ENCODE data around the gene SLC39A9. TPM values are rescaled to one million over a fixed set of nuclear protein-coding genes. Genes with fewer than 3 reads are reported as not detected.

The SLC39A9 gene, protein sequence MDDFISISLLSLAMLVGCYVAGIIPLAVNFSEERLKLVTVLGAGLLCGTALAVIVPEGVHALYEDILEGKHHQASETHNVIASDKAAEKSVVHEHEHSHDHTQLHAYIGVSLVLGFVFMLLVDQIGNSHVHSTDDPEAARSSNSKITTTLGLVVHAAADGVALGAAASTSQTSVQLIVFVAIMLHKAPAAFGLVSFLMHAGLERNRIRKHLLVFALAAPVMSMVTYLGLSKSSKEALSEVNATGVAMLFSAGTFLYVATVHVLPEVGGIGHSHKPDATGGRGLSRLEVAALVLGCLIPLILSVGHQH
- 34.5 to 46.9 TPM (median 38.2 TPM) in 5 replicates for total RNA-seq (2022; extraction: Qiagen RNA extraction; ENCODE audit: low read depth)

DNA sequence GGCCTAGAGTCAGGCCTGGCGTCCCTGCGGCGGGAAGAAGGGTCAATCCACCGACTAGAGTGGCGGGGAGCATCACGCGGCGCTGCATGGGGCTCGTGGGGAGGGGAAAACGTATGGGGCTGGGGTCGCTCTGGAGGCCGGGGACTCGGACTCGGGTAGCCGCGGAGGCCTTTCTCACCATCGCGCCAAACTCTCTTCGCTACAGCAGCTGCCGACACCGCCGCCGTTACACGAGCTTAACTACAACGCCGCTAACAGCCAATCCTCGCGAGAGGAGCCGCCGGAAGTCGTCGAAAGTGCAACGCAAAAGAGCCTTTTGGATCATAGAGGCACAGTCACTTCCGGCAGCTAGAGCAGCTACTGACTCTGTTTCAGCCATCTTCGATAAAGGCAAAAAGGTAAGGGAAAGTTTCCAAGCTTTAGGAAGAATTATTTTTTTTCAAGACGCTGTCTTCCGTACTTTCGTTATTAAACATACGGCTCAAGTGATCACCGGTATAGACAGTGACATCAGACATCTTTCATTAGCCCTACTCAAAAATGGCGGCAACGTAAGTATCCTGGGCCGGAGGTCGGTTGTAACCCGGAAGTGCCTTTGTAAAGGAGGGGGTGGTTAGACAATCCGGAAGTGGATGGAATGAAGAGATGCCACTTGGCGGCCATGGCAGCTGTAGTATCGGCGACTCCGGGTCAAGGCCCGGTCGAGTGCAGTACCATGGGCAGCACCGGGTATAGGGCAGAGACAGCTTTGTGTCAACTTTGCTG, at the start of gene SLC39A9, which contains the start of gene ERH:
Gene SLC39A9, plus strand, starts transcription at position 640 of the 765 bp plus-strand sequence. CDS start 678 bp downstream, outside the sequence.
Gene ERH, minus strand, starts transcription at position 247 of the 765 bp plus-strand sequence. Its CDS starts 66 bp downstream, at position 181.

DNA sequence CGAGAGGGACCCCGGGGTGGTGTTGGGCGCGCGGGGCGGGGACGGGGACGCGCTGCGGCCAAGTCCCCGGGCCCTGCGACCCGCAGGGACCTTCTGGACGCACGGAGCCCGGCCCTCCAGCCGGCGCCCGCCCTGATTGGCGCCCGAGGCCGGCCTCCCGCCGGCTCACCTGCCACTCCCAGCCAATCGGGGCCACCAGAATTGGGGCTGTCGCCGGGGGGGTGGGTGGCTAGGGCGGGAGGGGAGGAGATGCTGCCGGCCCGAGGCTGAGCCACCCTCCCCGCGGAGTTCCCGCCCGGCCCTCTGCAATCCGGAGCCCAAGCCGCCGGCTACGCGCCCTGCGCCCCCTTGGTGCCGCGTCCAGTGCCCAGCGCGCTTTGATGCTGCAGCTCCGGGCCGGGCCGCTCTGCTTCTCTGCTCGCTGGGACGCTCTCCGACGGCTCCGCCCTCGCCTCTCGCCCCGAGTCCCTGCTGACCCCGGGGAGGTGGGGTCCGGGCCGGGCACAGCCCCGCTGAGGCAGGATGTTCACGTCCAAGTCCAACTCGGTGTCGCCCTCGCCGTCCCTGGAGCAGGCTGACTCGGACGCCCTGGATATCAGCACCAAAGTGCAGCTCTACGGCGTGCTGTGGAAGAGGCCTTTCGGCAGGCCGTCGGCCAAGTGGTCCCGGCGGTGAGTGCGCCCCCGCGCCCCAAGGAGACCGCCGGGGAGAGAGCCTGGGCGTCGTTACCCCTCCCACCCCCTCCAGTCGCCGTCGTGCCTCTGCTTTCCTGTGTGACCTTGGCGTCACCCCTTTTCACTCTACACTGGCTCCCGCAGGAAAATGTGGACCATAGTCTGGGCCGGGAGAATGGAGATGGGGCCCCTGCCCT, 86.2 kb downstream of the SLC39A9 start, which contains the start of gene PLEKHD1:
Gene PLEKHD1, plus strand, starts transcription at position 285 of the 871 bp plus-strand sequence. Its CDS starts 238 bp downstream, at position 523.

Other genes starting within 250 kb of the SLC39A9 start
- gene DCAF5, start 245.6 kb upstream of the SLC39A9 start, total RNA-seq (2022; extraction: Qiagen RNA extraction; ENCODE audit: low read depth), result 13.5 to 19.0 TPM (median 17.6 TPM) in 5 replicates
- gene EXD2, start 207.2 kb upstream of the SLC39A9 start, total RNA-seq (2022; extraction: Qiagen RNA extraction; ENCODE audit: low read depth), result 12.4 to 15.0 TPM (median 12.8 TPM) in 5 replicates
- gene GALNT16, start 138.5 kb upstream of the SLC39A9 start, total RNA-seq (2022; extraction: Qiagen RNA extraction; ENCODE audit: low read depth), result 1.9 to 4.0 TPM (median 3.3 TPM) in 5 replicates
- 263 to 424 TPM (median 335 TPM) in 5 replicates for gene ERH, start 393 bp upstream of the SLC39A9 start, total RNA-seq (2022; extraction: Qiagen RNA extraction; ENCODE audit: low read depth)
- 0.05 TPM in 2 of 5 replicates, not detected in the others for gene PLEKHD1, start 86.0 kb downstream of the SLC39A9 start, total RNA-seq (2022; extraction: Qiagen RNA extraction; ENCODE audit: low read depth)
- gene CCDC177, start 176.2 kb downstream of the SLC39A9 start, total RNA-seq (2022; extraction: Qiagen RNA extraction; ENCODE audit: low read depth), result 0.05 to 0.06 TPM in 2 of 5 replicates, not detected in the others
- gene SUSD6, start 212.9 kb downstream of the SLC39A9 start, total RNA-seq (2022; extraction: Qiagen RNA extraction; ENCODE audit: low read depth), result 5.8 to 7.4 TPM (median 6.7 TPM) in 5 replicates

All from A549 treated with ZK216348 at 1 μM for 4 hours (cell line).